HG03521 (cell line): ENCODE results near the gene FGD6.
A peak's percentile ranks its signal among the peaks of the same experiment; 100 is the strongest.
"Not testable (repeated sequence)": the region's sequence is repeated elsewhere in the genome, so short reads cannot be mapped to it uniquely, and the experiment has no call there.

Experiments used
- ATAC-seq: cut with Tn5 transposase; IDR thresholded peaks from one replicate; pipeline ENCODE4 v1.9.1; 2021; ENCODE audit warnings: mild to moderate bottlenecking, moderate library complexity; ENCODE audit not compliant: unreplicated experiment

The FGD6 gene

GRCh38 chr12:95096852-95097251 lies 120.4 kb downstream of the FGD6 start:
- ATAC-seq: no peak

- no peak for ATAC-seq
Observed at GRCh38 chr12:95096378-95096777, 120.9 kb downstream of the FGD6 start.

- not testable (repeated sequence) for ATAC-seq
Observed at GRCh38 chr12:95095866-95096265, 121.4 kb downstream of the FGD6 start.

GRCh38 chr12:95089462-95089861 lies 127.8 kb downstream of the FGD6 start:
- no peak for ATAC-seq

- no peak for ATAC-seq
Observed at GRCh38 chr12:95088379-95088778, 128.9 kb downstream of the FGD6 start.

- ATAC-seq: no peak
Observed at GRCh38 chr12:95085612-95086011, 131.7 kb downstream of the FGD6 start.

GRCh38 chr12:95083938-95084337 lies 133.3 kb downstream of the FGD6 start:
- ATAC-seq: no peak

- no peak for ATAC-seq
Observed at GRCh38 chr12:95083471-95083870, 133.8 kb downstream of the FGD6 start.

GRCh38 chr12:95077341-95077740 lies 139.9 kb downstream of the FGD6 start:
- ATAC-seq: no peak

- ATAC-seq: no peak
Observed at GRCh38 chr12:95074766-95075165, 142.5 kb downstream of the FGD6 start.

GRCh38 chr12:95073698-95074520 lies 143.4 kb downstream of the FGD6 start:
- ATAC-seq: no peak

- ATAC-seq: peak; percentile 95
Observed at GRCh38 chr12:95072900-95073697, 144.2 kb downstream of the FGD6 start, which contains the start of gene NR2C1. NR2C1 (minus strand) TSS chr12:95073618; CDS start chr12:95067384, 6,234 bp downstream.

GRCh38 chr12:95070378-95070777 lies 146.9 kb downstream of the FGD6 start:
- no peak for ATAC-seq

- no peak for ATAC-seq
Observed at GRCh38 chr12:95066091-95066855, 151.0 kb downstream of the FGD6 start.

- no peak for ATAC-seq
Observed at GRCh38 chr12:95060951-95061350, 156.3 kb downstream of the FGD6 start.

- no peak for ATAC-seq
Observed at GRCh38 chr12:95059984-95060383, 157.3 kb downstream of the FGD6 start.

- ATAC-seq: no peak
Observed at GRCh38 chr12:95057424-95057823, 159.8 kb downstream of the FGD6 start.

- no peak for ATAC-seq
Observed at GRCh38 chr12:95055057-95055456, 162.2 kb downstream of the FGD6 start.

- ATAC-seq: no peak
Observed at GRCh38 chr12:95054206-95054605, 163.1 kb downstream of the FGD6 start.

GRCh38 chr12:95051241-95051640 lies 166.0 kb downstream of the FGD6 start:
- no peak for ATAC-seq

- no peak for ATAC-seq
Observed at GRCh38 chr12:95037906-95038305, 179.4 kb downstream of the FGD6 start.
